Psoas muscle (tissue), 8 donors: ENCODE results near the gene METTL23. TPM values are rescaled to one million over a fixed set of nuclear protein-coding genes. Genes with fewer than 3 reads are reported as not detected.

Source experiments
- ATAC-seq, 4 donors: fragments of 200-7000 bp; cut with Tn5 transposase; one replicate each; pipeline ENCODE4 v1.9.1; 2020; ENCODE audit warnings: moderate library complexity in 3 of 4, mild to moderate bottlenecking in 2 of 4
- DNase-seq, 2 donors: peaks; one replicate each; pipeline ENCODE4 v3.0.0-alpha.2; 2020
- H3K27ac ChIP-seq: fragments of 200-600 bp; one replicate; pipeline ENCODE4 v1.8.0; 2022
- H3K27me3 ChIP-seq, 3 donors: fragments of 200-600 bp in 1 of 3; one replicate each; pipeline versions ENCODE4 v1.6.1 to v1.8.0; 2013 to 2022; ENCODE audit warnings: low read length in 2 of 3, mild to moderate bottlenecking in 2 of 3, moderate library complexity in 1 of 3; ENCODE audit not compliant: insufficient read depth in 3 of 3
- H3K36me3 ChIP-seq, 2 donors: fragments of 200-600 bp in 1 of 2; one replicate each; pipeline versions ENCODE4 v1.6.1 to v1.8.0; 2013 to 2022; ENCODE audit warnings: low read depth in 1 of 2, mild to moderate bottlenecking in 1 of 2, moderate library complexity in 1 of 2; ENCODE audit not compliant: insufficient read depth in 1 of 2
- H3K4me1 ChIP-seq: fragments of 200-600 bp; one replicate; pipeline ENCODE4 v1.8.0; 2022
- H3K4me3 ChIP-seq: fragments of 200-600 bp; one replicate; pipeline ENCODE4 v1.8.0; 2022; ENCODE audit warnings: mild to moderate bottlenecking
- H3K9me3 ChIP-seq: fragments of 200-600 bp; one replicate; pipeline ENCODE4 v1.8.0; 2022
- WGBS, 3 donors: extraction: QIAGEN DNeasy Blood & Tissue Kit; methylation state at CpG; one replicate each; pipeline versions ENCODE4 v1.1.6 to v1.1.7; 2013; 5-methylcytosine and 5-hydroxymethylcytosine counted together
- intact Hi-C, 2 donors: fragments of 100-400 bp; cut with DNase I; formaldehyde crosslinking; loops; one replicate each; pipeline versions ENCODE4 v1.11.0 to v1.14.2; 2022
- polyA plus RNA-seq, 3 donors: library from polyadenylated mRNA; stranded (reverse); fragments of 200-250 nt; gene quantifications; one replicate each; pipeline ENCODE4 v1.2.3, GENCODE V29; 2013
- total RNA-seq, 4 donors: library from RNA; stranded (reverse); fragmentation: NEBNext Ultra II Directional in 2 of 4; extraction: Animal tissue kit (Norgen Biotek cat#: 25700) in 2 of 4; gene quantifications; one replicate each; pipeline versions ENCODE4 v1.2.1 to v1.2.4, GENCODE V29; 2021 to 2023
- TF ChIP-seq, protein P1 (sequence below): fragments of 200-600 bp; IDR thresholded peaks from one replicate; pipeline ENCODE4 v1.8.0; 2022; ENCODE audit warnings: antibody characterized with exemption
- donor health status: healthy with polysubstance abuse.
- donor health status: DM: no; HTN: no; CAD: no; lungs with moderate emphysema.
- donor health status: Bipolar disorder and iron deficiency.
- donor health status: healthy.
- donor health status: DM: yes; HTN: yes; CAD: no.
- donor health status: DM: no; HTN: no; CAD: no.
- donor health status: DM: no; HTN: no; CAD: no.
- donor health status: DM: yes; HTN: yes; CAD: no.

Gene METTL23
- total and polyA plus RNA-seq, 7 donors = 19.0 to 54.0 (median 27.0) TPM

DNA sequence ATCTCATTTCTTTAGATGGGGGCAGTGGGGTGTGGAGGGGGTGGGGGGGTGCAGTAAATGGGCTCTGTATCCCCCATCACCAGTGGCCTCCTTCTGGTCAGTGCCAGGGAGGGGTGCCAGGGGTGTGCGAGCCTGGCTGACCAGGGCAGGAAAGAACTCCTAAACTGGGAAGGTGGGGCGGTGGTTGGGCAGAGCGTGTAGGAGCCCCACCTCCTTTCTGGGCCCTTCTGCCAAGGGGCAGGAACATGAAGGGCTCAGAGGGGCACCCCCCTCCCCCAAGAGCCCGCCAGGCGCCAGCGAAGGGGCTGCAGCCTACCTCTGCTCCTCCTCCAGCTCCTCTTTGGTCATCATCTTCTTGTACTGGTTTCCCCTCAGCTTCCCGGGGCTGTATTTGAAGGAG, 41.9 kb upstream of the METTL23 start:
- Histone ChIP-seq H3K27me3 (no peaks in the 10 kb centered on the region), H3K4me1 (peaks cover 30% of the 10 kb centered on the region), H3K36me3 (peaks cover 0 to 43% of the 10 kb centered on the region in 2 donors), H3K27ac (no peak overlapping the region), H3K9me3 (no peaks in the 10 kb centered on the region), H3K4me3 (no peak overlapping the region)
- DNase-seq (no peak), ATAC-seq (no peak)
- intact Hi-C loops = loop anchor here in 1 of 2 donors (2.0 to 5.0 kb wide), 2 partner anchors 28 to 167 kb away; no protein-coding TSS in a partner anchor
- WGBS, 3 donors = 77 to 88% (median 80%) methylated on average over 6 to 7 of the region's 7 CpGs
- TF ChIP-seq, protein P1, sequence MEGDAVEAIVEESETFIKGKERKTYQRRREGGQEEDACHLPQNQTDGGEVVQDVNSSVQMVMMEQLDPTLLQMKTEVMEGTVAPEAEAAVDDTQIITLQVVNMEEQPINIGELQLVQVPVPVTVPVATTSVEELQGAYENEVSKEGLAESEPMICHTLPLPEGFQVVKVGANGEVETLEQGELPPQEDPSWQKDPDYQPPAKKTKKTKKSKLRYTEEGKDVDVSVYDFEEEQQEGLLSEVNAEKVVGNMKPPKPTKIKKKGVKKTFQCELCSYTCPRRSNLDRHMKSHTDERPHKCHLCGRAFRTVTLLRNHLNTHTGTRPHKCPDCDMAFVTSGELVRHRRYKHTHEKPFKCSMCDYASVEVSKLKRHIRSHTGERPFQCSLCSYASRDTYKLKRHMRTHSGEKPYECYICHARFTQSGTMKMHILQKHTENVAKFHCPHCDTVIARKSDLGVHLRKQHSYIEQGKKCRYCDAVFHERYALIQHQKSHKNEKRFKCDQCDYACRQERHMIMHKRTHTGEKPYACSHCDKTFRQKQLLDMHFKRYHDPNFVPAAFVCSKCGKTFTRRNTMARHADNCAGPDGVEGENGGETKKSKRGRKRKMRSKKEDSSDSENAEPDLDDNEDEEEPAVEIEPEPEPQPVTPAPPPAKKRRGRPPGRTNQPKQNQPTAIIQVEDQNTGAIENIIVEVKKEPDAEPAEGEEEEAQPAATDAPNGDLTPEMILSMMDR = no peak

DNA sequence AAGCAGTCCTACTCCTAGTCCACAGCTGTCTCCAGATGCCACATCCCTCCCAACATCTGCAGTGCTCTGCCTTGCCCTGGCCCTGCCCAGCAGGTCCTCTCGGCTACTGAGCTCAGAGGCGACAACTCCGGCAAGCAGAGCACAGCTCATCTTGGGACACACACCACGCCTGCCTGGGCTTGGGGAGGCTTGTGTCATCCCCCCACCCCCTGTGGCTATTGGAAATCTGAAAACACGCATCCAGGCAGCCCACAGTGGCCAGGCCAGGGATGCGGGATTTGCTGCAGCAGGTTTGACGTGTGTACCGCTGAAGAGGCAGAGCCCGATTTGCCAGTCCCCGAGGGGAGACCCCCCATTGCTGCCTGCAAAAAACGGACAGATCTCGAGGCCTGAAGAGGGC, 41.3 kb upstream of the METTL23 start:
- intact Hi-C loops = loop anchor here in 1 of 2 donors (2.0 to 5.0 kb wide), 2 partner anchors 27 to 168 kb away; no protein-coding TSS in a partner anchor
- H3K4me1 ChIP-seq = peaks cover 33% of the 10 kb centered on the region
- no peaks in the 10 kb centered on the region for H3K9me3 ChIP-seq
- TF ChIP-seq, protein P1 = no peak
- DNase-seq (no peak), ATAC-seq (no peak)
- no peak overlapping the region for H3K4me3 ChIP-seq
- WGBS, 3 donors = 69 to 82% (median 75%) methylated on average over 12 of the region's 12 CpGs
- H3K27me3 ChIP-seq = no peaks in the 10 kb centered on the region
- no peak overlapping the region for H3K27ac ChIP-seq
- peaks cover 0 to 41% of the 10 kb centered on the region in 2 donors for H3K36me3 ChIP-seq

DNA sequence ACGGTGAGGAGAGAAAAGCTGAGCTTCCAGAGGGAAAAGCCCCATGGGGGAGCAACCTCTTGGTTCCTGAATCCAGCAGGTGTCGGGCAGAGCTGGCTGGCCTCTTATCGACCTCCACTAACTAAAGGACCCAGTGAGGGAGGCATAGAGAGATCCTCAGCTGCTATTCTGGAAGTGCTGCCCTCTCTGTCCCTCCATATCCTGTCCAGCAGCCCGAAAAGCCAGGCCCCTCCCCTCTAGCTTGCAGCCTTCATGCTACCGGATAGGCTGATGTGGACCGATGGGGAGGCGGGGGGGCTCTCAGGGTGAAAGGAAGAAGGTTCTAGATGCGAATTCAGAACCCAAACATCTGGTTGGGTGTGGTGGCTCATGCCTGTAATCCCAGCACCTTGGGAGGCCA, 40.8 kb upstream of the METTL23 start:
- Histone ChIP-seq H3K27ac (no peak overlapping the region), H3K4me3 (no peak overlapping the region), H3K27me3 (no peaks in the 10 kb centered on the region), H3K4me1 (peaks cover 33% of the 10 kb centered on the region), H3K9me3 (no peaks in the 10 kb centered on the region), H3K36me3 (peaks cover 0 to 36% of the 10 kb centered on the region in 2 donors)
- no peak for DNase-seq
- TF ChIP-seq, protein P1 = no peak
- 54 to 64% (median 62%) methylated on average over 8 of the region's 8 CpGs for WGBS, 3 donors
- intact Hi-C loops = loop anchor here in 1 of 2 donors (2.0 to 5.0 kb wide), 2 partner anchors 27 to 169 kb away; no protein-coding TSS in a partner anchor
- no peak for ATAC-seq

DNA sequence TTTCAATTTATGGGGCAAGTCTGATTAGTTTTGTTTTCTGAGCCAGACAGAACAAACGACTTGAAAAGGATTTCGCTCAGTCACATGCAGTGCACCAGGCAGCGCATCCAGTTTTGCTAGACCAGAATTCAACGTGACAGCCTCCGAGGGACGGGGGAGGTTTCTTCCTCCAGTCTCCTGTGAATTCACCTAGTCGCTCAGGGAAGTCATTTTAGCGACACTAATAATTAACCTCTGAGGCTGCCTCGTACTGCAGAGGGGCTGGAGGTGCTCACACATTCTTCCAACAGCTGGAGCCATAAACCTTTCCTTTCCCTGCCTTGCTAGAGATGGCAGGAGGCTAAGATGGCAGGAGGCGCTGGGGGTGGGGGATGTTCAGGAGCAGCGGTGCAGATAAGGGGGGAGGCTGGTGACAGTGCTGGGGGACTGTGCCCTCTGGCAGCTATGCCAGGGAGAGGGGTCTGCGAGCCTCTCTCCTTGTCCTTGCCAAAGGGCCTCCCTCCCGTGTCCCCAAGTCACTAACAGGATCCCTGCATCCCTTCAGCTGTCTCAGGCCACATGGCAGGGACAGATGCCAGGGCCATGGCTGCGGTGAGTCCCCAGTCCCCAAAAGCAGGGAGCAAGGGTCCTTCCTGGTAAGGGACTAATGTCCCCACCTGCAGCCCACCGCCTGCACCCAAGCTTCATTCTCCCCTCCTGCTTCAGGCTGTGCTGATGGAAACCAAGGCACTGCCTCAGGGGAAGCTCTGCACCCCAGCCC, 39.9 kb upstream of the METTL23 start:
- intact Hi-C loops = loop anchor here in 1 of 2 donors (5.0 kb wide), 1 partner anchor 169 kb away; no protein-coding TSS in a partner anchor
- TF ChIP-seq, protein P1 = no peak
- H3K4me1 ChIP-seq = peaks cover 33% of the 10 kb centered on the region
- no peaks in the 10 kb centered on the region for H3K27me3 ChIP-seq
- H3K4me3 ChIP-seq = no peak overlapping the region
- H3K27ac ChIP-seq = peak overlapping the region; percentile 62
- DNase-seq (no peak), ATAC-seq (no peak)
- peaks cover 0 to 32% of the 10 kb centered on the region in 2 donors for H3K36me3 ChIP-seq
- no peaks in the 10 kb centered on the region for H3K9me3 ChIP-seq
- 58 to 71% (median 60%) methylated on average over 13 to 15 of the region's 15 CpGs for WGBS, 3 donors
